ENCODE results near the gene XXYLT1.

DNA sequence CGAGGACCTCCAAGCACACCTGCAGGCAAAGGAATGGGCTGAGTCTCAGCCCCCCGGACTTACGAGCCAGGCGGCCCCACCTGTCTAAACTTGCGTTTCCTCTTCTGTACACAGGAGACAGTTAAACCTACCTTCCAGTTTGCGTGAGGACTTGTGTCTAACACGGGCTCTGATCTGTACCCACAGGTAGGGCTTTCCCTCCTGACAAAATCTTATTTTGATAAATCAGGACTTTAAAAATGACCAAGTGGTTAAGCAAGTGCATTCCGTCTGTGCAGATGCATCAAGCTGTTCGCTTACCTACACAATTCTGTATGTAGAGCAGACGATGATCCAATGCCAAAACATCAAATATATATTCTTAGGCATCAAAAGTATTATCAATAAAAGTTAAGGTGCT lies 238.0 kb downstream of the XXYLT1 start:
- no peak for TF ChIP-seq RFX5 (IDR thresholded peaks at IDR 0.05; ENCODE audit: low read depth, low read length)
- TF ChIP-seq, protein P1, sequence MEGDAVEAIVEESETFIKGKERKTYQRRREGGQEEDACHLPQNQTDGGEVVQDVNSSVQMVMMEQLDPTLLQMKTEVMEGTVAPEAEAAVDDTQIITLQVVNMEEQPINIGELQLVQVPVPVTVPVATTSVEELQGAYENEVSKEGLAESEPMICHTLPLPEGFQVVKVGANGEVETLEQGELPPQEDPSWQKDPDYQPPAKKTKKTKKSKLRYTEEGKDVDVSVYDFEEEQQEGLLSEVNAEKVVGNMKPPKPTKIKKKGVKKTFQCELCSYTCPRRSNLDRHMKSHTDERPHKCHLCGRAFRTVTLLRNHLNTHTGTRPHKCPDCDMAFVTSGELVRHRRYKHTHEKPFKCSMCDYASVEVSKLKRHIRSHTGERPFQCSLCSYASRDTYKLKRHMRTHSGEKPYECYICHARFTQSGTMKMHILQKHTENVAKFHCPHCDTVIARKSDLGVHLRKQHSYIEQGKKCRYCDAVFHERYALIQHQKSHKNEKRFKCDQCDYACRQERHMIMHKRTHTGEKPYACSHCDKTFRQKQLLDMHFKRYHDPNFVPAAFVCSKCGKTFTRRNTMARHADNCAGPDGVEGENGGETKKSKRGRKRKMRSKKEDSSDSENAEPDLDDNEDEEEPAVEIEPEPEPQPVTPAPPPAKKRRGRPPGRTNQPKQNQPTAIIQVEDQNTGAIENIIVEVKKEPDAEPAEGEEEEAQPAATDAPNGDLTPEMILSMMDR (conservative IDR thresholded peaks at IDR 0.05; ENCODE audit: low read depth, low read length): no peak
- no peak for TF ChIP-seq SMC3 (IDR thresholded peaks at IDR 0.05; ENCODE audit: low read depth, low read length)
- no peak for TF ChIP-seq CHD1 (IDR thresholded peaks at IDR 0.05; ENCODE audit: low read depth, low read length)
- no peak for TF ChIP-seq CEBPB (IDR thresholded peaks at IDR 0.05; ENCODE audit: low read depth, low read length)
- TF ChIP-seq POLR2A (IDR thresholded peaks at IDR 0.05; ENCODE audit: low read depth, low read length): no peak
- TF ChIP-seq, protein P2, sequence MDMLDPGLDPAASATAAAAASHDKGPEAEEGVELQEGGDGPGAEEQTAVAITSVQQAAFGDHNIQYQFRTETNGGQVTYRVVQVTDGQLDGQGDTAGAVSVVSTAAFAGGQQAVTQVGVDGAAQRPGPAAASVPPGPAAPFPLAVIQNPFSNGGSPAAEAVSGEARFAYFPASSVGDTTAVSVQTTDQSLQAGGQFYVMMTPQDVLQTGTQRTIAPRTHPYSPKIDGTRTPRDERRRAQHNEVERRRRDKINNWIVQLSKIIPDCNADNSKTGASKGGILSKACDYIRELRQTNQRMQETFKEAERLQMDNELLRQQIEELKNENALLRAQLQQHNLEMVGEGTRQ (IDR thresholded peaks at IDR 0.05; ENCODE audit: low read depth, low read length): no peak
- no peak for TF ChIP-seq RCOR1 (IDR thresholded peaks at IDR 0.05; ENCODE audit: insufficient replicate concordance, low read length)
- TF ChIP-seq, protein P3, sequence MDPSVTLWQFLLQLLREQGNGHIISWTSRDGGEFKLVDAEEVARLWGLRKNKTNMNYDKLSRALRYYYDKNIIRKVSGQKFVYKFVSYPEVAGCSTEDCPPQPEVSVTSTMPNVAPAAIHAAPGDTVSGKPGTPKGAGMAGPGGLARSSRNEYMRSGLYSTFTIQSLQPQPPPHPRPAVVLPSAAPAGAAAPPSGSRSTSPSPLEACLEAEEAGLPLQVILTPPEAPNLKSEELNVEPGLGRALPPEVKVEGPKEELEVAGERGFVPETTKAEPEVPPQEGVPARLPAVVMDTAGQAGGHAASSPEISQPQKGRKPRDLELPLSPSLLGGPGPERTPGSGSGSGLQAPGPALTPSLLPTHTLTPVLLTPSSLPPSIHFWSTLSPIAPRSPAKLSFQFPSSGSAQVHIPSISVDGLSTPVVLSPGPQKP (IDR thresholded peaks at IDR 0.05; ENCODE audit: borderline replicate concordance, low read depth, low read length): no peak
- no peak for TF ChIP-seq FOS (IDR thresholded peaks at IDR 0.05; ENCODE audit: low read depth, low read length)
- no peak for TF ChIP-seq MXI1 (IDR thresholded peaks at IDR 0.05; ENCODE audit: borderline replicate concordance, low read depth, low read length)
- no peak for TF ChIP-seq RAD21 (IDR thresholded peaks at IDR 0.05; ENCODE audit: low read length)

Measured in IMR-90 (cell line).